Heart left ventricle (tissue), 13 donors: ENCODE results near the gene RNPEPL1.

ENCODE experiments used
- POLR2A ChIP-seq, 2 donors: fragments of 450-650 bp; IDR thresholded peaks; one replicate each; pipeline ENCODE4 v1.6.1; 2017; ENCODE audit warnings: antibody characterized with exemption in 2 of 2, mild to moderate bottlenecking in 2 of 2, moderate library complexity in 2 of 2
- TF ChIP-seq, protein P1 (sequence below), 12 donors: fragments of 200-600 bp; sonication (generic) in 4 of 12; IDR thresholded peaks; one replicate each; pipeline versions ENCODE4 v1.5.0 to v1.8.0; 2018 to 2022; ENCODE audit warnings: antibody characterized with exemption in 12 of 12, mild to moderate bottlenecking in 5 of 12
- donor health status: ischemic (EF 13 %, LVEDD 7.1; RV severe dilation, severe dysfunction).
- donor health status: DM: no; HTN: yes; CAD: no.
- donor health status: DM: no; HTN: no; CAD: no.
- donor health status: ischemic (EF 25% LVEDD 6.9; RV normal size, moderate dysfunction).
- donor health status: ischemic (EF 25% LVEDD 5.7; RV mildly dilated, moderate dysfunction).
- donor health status: ischemic (EF 35%, LVEDD 5.7; RV mildly dilated, moderate dysfunction).
- donor health status: nonischemic (EF 11% LVEDD 7.7; RV severe dilation, severe dysfunction).
- donor health status: DM: yes; HTN: yes; CAD: no.
- donor health status: PGD.
- donor health status: ischemic (EF 29% LVEDD 5.4; RV normal size, mild dysfunction).
- donor health status: nonischemic (EF 23%, LVEDD 6.1; RV moderate dilation, normal function).

DNA sequence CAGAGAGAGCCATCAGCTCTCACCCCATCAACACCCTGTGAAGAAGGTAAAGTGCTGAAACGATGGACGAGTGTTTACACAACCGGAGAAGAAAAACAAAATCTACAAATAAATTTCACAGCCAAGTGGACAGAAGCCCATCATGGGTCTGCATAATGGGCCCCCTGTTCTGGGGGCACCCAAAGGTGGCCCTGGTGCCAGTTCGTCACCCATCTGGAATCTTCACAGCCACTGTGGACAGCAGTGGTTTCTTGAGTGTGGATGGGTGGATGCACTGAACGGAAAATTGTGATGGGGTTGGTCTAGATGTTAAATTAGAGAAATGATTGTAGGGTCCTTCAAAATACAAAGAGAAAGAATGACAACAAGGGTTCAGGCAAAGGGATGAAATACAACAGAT, 49.3 kb upstream of the RNPEPL1 start:
- TF ChIP-seq, protein P1, sequence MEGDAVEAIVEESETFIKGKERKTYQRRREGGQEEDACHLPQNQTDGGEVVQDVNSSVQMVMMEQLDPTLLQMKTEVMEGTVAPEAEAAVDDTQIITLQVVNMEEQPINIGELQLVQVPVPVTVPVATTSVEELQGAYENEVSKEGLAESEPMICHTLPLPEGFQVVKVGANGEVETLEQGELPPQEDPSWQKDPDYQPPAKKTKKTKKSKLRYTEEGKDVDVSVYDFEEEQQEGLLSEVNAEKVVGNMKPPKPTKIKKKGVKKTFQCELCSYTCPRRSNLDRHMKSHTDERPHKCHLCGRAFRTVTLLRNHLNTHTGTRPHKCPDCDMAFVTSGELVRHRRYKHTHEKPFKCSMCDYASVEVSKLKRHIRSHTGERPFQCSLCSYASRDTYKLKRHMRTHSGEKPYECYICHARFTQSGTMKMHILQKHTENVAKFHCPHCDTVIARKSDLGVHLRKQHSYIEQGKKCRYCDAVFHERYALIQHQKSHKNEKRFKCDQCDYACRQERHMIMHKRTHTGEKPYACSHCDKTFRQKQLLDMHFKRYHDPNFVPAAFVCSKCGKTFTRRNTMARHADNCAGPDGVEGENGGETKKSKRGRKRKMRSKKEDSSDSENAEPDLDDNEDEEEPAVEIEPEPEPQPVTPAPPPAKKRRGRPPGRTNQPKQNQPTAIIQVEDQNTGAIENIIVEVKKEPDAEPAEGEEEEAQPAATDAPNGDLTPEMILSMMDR (IDR thresholded peaks at IDR 0.05) = no peak
- no peak for TF ChIP-seq POLR2A (IDR thresholded peaks at IDR 0.05)
